Heart right ventricle (tissue), 16 donors: ENCODE measurements around the gene ARHGEF17. TPM values are rescaled to one million over a fixed set of nuclear protein-coding genes. Genes with fewer than 3 reads are reported as not detected.

Source experiments
- ATAC-seq, 8 donors: fragments of 200-7000 bp; cut with Tn5 transposase; one replicate each; pipeline ENCODE4 v1.9.1; 2020; ENCODE audit warnings: mild to moderate bottlenecking in 8 of 8, moderate library complexity in 8 of 8, moderate number of reproducible peaks in 1 of 8
- DNase-seq, 2 donors: peaks; one replicate each; pipeline ENCODE4 v3.0.0-alpha.2; 2020
- H3K27ac ChIP-seq, 10 donors: fragments of 200-600 bp; sonication (generic) in 2 of 10; one replicate each; pipeline versions ENCODE4 v1.5.0 to v1.8.0; 2020 to 2022; ENCODE audit warnings: mild to moderate bottlenecking in 3 of 10
- H3K27me3 ChIP-seq, 7 donors: fragments of 200-600 bp; one replicate each; pipeline ENCODE4 v1.8.0; 2021 to 2022; ENCODE audit warnings: mild to moderate bottlenecking in 2 of 7
- H3K36me3 ChIP-seq, 9 donors: fragments of 200-600 bp; sonication (generic) in 1 of 9; one replicate each; pipeline versions ENCODE4 v1.5.0 to v1.8.0; 2020 to 2022; ENCODE audit warnings: mild to moderate bottlenecking in 2 of 9
- H3K4me1 ChIP-seq, 9 donors: fragments of 200-600 bp; sonication (generic) in 1 of 9; one replicate each; pipeline versions ENCODE4 v1.5.0 to v1.8.0; 2020 to 2022; ENCODE audit warnings: mild to moderate bottlenecking in 4 of 9
- H3K4me3 ChIP-seq, 10 donors: fragments of 200-600 bp; sonication (generic) in 2 of 10; one replicate each; pipeline versions ENCODE4 v1.5.0 to v1.8.0; 2020 to 2022; ENCODE audit warnings: mild to moderate bottlenecking in 7 of 10, moderate library complexity in 2 of 10
- H3K9me3 ChIP-seq, 11 donors: fragments of 200-600 bp in 10 of 11; sonication (generic) in 2 of 11; one replicate each; pipeline versions ENCODE4 v1.5.0 to v1.8.0; 2013 to 2022; ENCODE audit warnings: mild to moderate bottlenecking in 2 of 11, control low read depth in 1 of 11, moderate library complexity in 1 of 11
- WGBS, 2 donors: extraction: QIAGEN DNeasy Blood & Tissue Kit; methylation state at CpG; one replicate each; pipeline ENCODE4 v1.1.7; 2013; ENCODE audit warnings: inconsistent platforms in 1 of 2; 5-methylcytosine and 5-hydroxymethylcytosine counted together
- intact Hi-C, 10 donors: fragments of 100-400 bp; cut with DNase I; formaldehyde crosslinking; loops; one replicate each; pipeline versions ENCODE4 v1.11.1 to v1.14.2; 2022
- polyA plus RNA-seq, 2 donors: library from polyadenylated mRNA; stranded (reverse); fragments of 200-250 nt; gene quantifications; one replicate each; pipeline ENCODE4 v1.2.3, GENCODE V29; 2013
- total RNA-seq, 10 donors: library from RNA; stranded (reverse); fragmentation: NEBNext Ultra II Directional in 3 of 10; extraction: Animal tissue kit (Norgen Biotek cat#: 25700) in 3 of 10; gene quantifications; one replicate each; pipeline versions ENCODE4 v1.2.1 to v1.2.4, GENCODE V29; 2021 to 2023
- TF ChIP-seq, protein P1 (sequence below), 9 donors: fragments of 200-600 bp; sonication (generic) in 2 of 9; IDR thresholded peaks; one replicate each; pipeline versions ENCODE4 v1.5.0 to v1.8.0; 2021 to 2022; ENCODE audit warnings: antibody characterized with exemption in 9 of 9, mild to moderate bottlenecking in 5 of 9, moderate library complexity in 1 of 9
- donor health status: Arrhythmogenic right ventricular cardiomyopathy.
- donor health status: ischemic (EF 13 %, LVEDD 7.1; RV severe dilation, severe dysfunction).
- donor health status: healthy with polysubstance abuse.
- donor health status: DM: no; HTN: yes; CAD: no.
- donor health status: DM: no; HTN: no; CAD: no.
- donor health status: ischemic (EF 25% LVEDD 6.9; RV normal size, moderate dysfunction).
- donor health status: ischemic (EF 25% LVEDD 5.7; RV mildly dilated, moderate dysfunction).
- donor health status: healthy.
- donor health status: DM: yes; HTN: yes; CAD: no.
- donor health status: Ischemic cardiomyopathy.
- donor health status: ischemic (EF 35%, LVEDD 5.7; RV mildly dilated, moderate dysfunction).
- donor health status: nonischemic (EF 11% LVEDD 7.7; RV severe dilation, severe dysfunction).
- donor health status: DM: yes; HTN: yes; CAD: no.
- donor health status: PGD.
- donor health status: ischemic (EF 29% LVEDD 5.4; RV normal size, mild dysfunction).
- donor health status: nonischemic (EF 23%, LVEDD 6.1; RV moderate dilation, normal function).

Gene ARHGEF17
- total and polyA plus RNA-seq, 12 donors: 38.6 to 67.4 (median 51.2) TPM

DNA sequence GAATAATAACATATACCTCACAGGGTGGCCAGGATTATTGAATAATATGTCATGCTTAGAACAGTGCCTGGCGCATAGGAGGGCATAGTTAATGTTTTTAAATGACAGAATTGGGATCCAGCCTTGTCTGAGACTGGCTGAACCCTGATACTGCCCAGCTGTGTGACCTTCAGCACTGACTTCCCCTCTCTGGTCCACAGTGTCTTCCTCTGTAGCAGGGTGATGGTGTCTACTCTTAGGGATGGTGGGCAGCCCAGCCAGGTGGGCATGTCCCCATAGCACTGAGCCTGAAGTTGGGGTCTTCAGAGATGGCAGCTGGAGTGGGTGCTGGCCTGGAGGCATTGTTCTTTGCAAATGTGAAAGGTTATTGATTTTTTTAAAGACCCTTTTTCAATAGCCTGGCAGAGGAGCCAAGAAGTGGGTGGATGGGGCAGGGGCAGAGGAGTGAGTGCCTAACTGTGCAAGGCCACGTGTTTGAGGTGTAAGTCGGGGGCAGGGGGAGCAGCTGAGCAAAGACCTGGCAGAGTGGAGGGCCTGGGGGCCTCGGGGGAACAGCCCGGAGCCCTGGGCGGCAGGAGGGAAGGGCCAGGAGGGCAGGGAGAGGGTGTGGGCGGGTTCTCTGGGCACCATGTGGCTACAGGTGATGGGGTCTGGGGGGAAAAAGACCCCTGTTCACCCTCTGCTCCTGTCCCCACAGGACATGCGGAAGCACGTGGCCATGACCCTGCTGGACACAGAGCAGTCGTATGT, 38.3 kb downstream of the ARHGEF17 start:
- Histone ChIP-seq H3K27ac (no peak overlapping the region), H3K27me3 (no peaks in the 10 kb centered on the region), H3K36me3 (peaks cover 0 to 36% (median 6%) of the 10 kb centered on the region in 9 donors), H3K9me3 (no peaks in the 10 kb centered on the region), H3K4me1 (peaks cover 8 to 64% (median 34%) of the 10 kb centered on the region in 9 donors), H3K4me3 (no peak overlapping the region)
- no peak for DNase-seq
- intact Hi-C loops: loop anchor here in 1 of 10 donors (5.0 kb wide), 1 partner anchor 46 kb away; no protein-coding TSS in a partner anchor
- TF ChIP-seq, protein P1, sequence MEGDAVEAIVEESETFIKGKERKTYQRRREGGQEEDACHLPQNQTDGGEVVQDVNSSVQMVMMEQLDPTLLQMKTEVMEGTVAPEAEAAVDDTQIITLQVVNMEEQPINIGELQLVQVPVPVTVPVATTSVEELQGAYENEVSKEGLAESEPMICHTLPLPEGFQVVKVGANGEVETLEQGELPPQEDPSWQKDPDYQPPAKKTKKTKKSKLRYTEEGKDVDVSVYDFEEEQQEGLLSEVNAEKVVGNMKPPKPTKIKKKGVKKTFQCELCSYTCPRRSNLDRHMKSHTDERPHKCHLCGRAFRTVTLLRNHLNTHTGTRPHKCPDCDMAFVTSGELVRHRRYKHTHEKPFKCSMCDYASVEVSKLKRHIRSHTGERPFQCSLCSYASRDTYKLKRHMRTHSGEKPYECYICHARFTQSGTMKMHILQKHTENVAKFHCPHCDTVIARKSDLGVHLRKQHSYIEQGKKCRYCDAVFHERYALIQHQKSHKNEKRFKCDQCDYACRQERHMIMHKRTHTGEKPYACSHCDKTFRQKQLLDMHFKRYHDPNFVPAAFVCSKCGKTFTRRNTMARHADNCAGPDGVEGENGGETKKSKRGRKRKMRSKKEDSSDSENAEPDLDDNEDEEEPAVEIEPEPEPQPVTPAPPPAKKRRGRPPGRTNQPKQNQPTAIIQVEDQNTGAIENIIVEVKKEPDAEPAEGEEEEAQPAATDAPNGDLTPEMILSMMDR (IDR thresholded peaks at IDR 0.05): no peak
- WGBS, 2 donors: 75 to 81% methylated on average over 7 to 10 of the region's 10 CpGs
- no peak for ATAC-seq

DNA sequence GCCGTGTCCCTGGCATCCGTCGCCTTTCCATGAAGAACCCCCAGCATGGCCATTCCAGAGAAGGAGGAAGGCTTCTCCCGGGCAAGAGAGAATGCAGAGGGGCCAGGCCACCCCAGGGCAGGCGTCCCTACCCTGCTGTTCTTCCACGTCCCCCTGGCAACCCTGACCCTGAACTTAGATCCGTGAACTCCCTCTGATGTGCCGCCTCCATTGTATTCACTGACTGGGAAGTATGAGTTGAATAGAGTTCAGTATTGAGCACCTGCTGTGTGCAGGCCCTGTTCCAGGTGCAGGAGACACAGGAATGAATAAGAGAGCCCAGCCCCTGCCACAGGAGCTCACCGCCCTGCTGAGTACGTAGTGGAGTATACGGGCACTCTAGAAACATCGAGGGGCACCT, 39.0 kb downstream of the ARHGEF17 start:
- ATAC-seq (no peak), DNase-seq (no peak)
- H3K27me3 ChIP-seq: no peaks in the 10 kb centered on the region
- no peak overlapping the region for H3K4me3 ChIP-seq
- H3K27ac ChIP-seq: no peak overlapping the region
- WGBS, 2 donors: 88 to 91% methylated on average over 12 of the region's 12 CpGs
- peaks cover 8 to 61% (median 32%) of the 10 kb centered on the region in 9 donors for H3K4me1 ChIP-seq
- intact Hi-C loops: loop anchor here in 1 of 10 donors (5.0 kb wide), 1 partner anchor 45 kb away; no protein-coding TSS in a partner anchor
- H3K9me3 ChIP-seq: no peaks in the 10 kb centered on the region
- H3K36me3 ChIP-seq: peaks cover 0 to 36% (median 6%) of the 10 kb centered on the region in 9 donors
- TF ChIP-seq, protein P1 (IDR thresholded peaks at IDR 0.05): no peak

DNA sequence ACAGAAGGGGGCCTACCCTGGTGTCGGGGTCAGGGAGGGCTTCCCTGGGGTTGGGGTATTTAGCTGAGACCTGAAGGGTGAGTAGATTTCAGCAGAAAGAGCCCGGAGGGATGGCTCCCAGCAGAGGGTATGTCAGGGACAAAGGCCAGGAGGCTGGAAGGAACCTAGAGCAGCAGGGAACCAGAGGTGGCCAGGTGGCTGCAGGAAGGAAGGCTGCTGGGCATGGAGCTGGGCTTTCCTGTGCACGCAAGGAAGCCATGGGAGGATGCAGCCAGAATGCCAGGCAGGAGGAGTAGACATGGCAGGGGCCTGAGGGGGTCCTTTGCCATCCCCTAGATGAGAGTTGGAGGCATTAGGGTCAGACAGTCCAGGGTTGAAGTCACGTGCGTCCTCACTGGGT, 40.8 kb downstream of the ARHGEF17 start:
- no peaks in the 10 kb centered on the region for H3K27me3 ChIP-seq
- no peaks in the 10 kb centered on the region for H3K9me3 ChIP-seq
- WGBS, 2 donors: 81 to 89% methylated on average over 5 of the region's 5 CpGs
- H3K36me3 ChIP-seq: peaks cover 0 to 53% (median 10%) of the 10 kb centered on the region in 9 donors
- intact Hi-C loops: loop anchor here in 2 of 10 donors (2.0 to 5.0 kb wide), 2 partner anchors 43 to 44 kb away; no protein-coding TSS in a partner anchor
- no peak for ATAC-seq
- no peak overlapping the region for H3K27ac ChIP-seq
- TF ChIP-seq, protein P1 (IDR thresholded peaks at IDR 0.05): no peak
- DNase-seq: no peak
- H3K4me3 ChIP-seq: no peak overlapping the region
- H3K4me1 ChIP-seq: peaks cover 5 to 45% (median 21%) of the 10 kb centered on the region in 9 donors

DNA sequence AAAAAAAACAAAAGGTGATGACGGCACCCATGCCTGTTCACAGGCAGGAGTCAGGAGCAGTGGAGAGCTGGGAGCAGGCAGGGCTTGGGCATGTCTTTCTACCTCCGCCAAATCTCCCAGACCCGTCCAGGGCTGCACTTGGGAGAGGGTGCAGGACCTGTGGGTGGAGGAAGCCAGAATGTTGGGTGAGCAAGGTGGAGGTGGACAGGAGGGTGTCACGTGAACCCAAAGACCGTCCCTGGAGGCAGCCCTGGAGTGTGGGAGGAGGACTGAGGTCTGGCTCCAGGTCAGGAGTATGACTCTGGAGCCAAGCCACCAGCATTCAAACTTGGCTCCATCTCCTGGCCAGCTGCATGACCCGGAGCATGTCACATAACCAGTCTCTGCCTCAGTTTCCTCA, 41.6 kb downstream of the ARHGEF17 start:
- 55 to 60% methylated on average over 6 of the region's 6 CpGs for WGBS, 2 donors
- intact Hi-C loops: loop anchor here in 7 of 10 donors (2.0 to 5.0 kb wide), 4 partner anchors 43 to 313 kb away; no protein-coding TSS in a partner anchor
- Histone ChIP-seq H3K4me3 (no peak overlapping the region), H3K36me3 (peaks cover 0 to 61% (median 14%) of the 10 kb centered on the region in 9 donors), H3K4me1 (peaks cover 0 to 37% (median 13%) of the 10 kb centered on the region in 9 donors), H3K9me3 (no peaks in the 10 kb centered on the region), H3K27ac (no peak overlapping the region), H3K27me3 (no peaks in the 10 kb centered on the region)
- TF ChIP-seq, protein P1 (IDR thresholded peaks at IDR 0.05): no peak
- ATAC-seq (no peak), DNase-seq (no peak)
